Parathyroid adenoma (tissue), 2 donors: ENCODE measurements around the gene MACF1.

Experiments used
- H2AFZ ChIP-seq: fragments of 300-600 bp; sonication (generic); one replicate; pipeline ENCODE4 v1.7.0; 2017; ENCODE audit warnings: antibody characterized with exemption, mild to moderate bottlenecking
- H3K27ac ChIP-seq: fragments of 300-600 bp; sonication (generic); one replicate; pipeline ENCODE4 v1.7.0; 2017
- H3K27me3 ChIP-seq: fragments of 300-600 bp; sonication (generic); one replicate; pipeline ENCODE4 v1.7.0; 2017; ENCODE audit warnings: low read length; ENCODE audit not compliant: control insufficient read depth, insufficient read depth
- H3K36me3 ChIP-seq: fragments of 300-600 bp; sonication (generic); one replicate; pipeline ENCODE4 v1.7.0; 2017; ENCODE audit warnings: low read length; ENCODE audit not compliant: control insufficient read depth, insufficient read depth
- H3K4me1 ChIP-seq: fragments of 300-600 bp; sonication (generic); one replicate; pipeline ENCODE4 v1.7.0; 2017; ENCODE audit warnings: control low read depth
- H3K4me2 ChIP-seq: fragments of 300-600 bp; sonication (generic); one replicate; pipeline ENCODE4 v1.7.0; 2017; ENCODE audit warnings: low read length
- H3K4me3 ChIP-seq: fragments of 300-600 bp; sonication (generic); one replicate; pipeline ENCODE4 v1.7.0; 2017; ENCODE audit warnings: low read depth, low read length
- H3K79me2 ChIP-seq: fragments of 300-600 bp; sonication (generic); one replicate; pipeline ENCODE4 v1.7.0; 2017; ENCODE audit warnings: control low read depth
- H3K9ac ChIP-seq: fragments of 300-600 bp; sonication (generic); one replicate; pipeline ENCODE4 v1.7.0; 2017; ENCODE audit warnings: mild to moderate bottlenecking
- H3K9me3 ChIP-seq: fragments of 300-600 bp; sonication (generic); one replicate; pipeline ENCODE4 v1.7.0; 2017; ENCODE audit warnings: low read length; ENCODE audit not compliant: control insufficient read depth
- TF ChIP-seq, protein P1 (sequence below): fragments of 300-600 bp; sonication (generic); IDR thresholded peaks from one replicate; pipeline ENCODE4 v1.7.0; 2017; ENCODE audit warnings: antibody characterized with exemption, mild to moderate bottlenecking
- donor health status: primary hyperparathyroidism.

MACF1 gene

DNA sequence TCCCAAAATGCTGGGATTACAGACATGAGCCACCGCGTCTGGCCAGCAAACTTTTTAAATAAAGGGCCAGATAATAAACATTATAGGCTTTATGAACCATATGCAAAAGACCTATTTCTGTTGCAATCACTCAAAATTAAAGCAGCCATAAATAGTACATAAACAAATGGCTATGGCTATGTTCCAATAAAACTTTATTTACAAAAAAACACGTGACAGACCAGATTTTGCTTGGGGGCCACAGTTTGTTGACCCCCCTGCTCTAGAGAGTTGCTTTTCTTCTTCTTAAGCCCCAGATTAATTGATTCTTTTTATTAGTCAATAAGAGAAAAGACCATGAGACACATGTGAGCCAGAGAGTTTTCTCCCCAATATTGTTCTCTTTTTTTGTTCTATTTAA is 138.3 kb downstream of the MACF1 start:
- Histone ChIP-seq H3K4me2 (no peak overlapping the region), H3K9me3 (no peaks in the 10 kb centered on the region), H3K9ac (no peak overlapping the region), H3K4me1 (peaks cover 34% of the 10 kb centered on the region), H3K79me2 (no peaks in the 10 kb centered on the region), H2AFZ (no peak overlapping the region), H3K4me3 (no peak overlapping the region), H3K27me3 (no peaks in the 10 kb centered on the region), H3K27ac (peak overlapping the region; percentile 54), H3K36me3 (peaks cover 4% of the 10 kb centered on the region)
- TF ChIP-seq, protein P1, sequence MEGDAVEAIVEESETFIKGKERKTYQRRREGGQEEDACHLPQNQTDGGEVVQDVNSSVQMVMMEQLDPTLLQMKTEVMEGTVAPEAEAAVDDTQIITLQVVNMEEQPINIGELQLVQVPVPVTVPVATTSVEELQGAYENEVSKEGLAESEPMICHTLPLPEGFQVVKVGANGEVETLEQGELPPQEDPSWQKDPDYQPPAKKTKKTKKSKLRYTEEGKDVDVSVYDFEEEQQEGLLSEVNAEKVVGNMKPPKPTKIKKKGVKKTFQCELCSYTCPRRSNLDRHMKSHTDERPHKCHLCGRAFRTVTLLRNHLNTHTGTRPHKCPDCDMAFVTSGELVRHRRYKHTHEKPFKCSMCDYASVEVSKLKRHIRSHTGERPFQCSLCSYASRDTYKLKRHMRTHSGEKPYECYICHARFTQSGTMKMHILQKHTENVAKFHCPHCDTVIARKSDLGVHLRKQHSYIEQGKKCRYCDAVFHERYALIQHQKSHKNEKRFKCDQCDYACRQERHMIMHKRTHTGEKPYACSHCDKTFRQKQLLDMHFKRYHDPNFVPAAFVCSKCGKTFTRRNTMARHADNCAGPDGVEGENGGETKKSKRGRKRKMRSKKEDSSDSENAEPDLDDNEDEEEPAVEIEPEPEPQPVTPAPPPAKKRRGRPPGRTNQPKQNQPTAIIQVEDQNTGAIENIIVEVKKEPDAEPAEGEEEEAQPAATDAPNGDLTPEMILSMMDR, result no peak

DNA sequence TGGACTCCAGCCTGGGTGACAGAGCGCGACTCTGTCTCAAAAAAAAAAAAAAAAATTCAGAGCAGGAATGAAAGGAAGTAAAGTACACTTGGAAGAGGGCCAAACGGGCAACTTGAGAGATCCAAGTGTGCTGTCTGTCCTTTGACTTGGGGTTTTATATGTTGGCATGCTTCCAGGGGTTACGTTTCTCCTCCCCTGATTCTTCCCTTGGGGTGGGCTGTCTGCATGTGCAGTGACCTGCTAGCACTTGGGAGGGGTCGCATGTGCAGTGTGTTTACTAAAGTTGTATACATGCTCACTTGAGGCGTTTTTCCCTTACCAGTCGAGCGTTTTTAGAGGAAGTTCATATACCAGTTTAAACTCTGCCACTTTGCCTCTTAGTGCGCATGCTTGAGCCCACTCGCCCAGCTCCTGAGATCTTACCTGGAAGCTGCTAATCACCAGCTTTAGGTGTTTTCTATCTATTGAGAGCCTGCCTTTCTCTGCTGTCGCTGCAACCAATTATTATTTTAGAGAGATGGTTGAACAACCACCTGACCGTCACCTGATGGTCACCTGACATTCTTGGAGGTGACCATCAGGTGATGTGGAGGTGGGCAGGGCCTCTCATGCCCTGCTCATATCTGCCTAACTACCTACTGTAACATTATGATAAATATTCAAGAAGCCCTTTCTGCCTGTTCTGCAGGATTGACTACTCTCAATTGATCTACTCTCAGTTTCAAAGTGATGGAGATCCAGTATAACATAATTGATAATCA is 140.1 kb downstream of the MACF1 start:
- TF ChIP-seq, protein P1, result no peak
- Histone ChIP-seq H3K27ac (peak overlapping the region; percentile 84), H3K27me3 (no peaks in the 10 kb centered on the region), H3K9me3 (no peaks in the 10 kb centered on the region), H3K4me3 (no peak overlapping the region), H3K4me1 (peaks cover 30% of the 10 kb centered on the region), H3K36me3 (peaks cover 6% of the 10 kb centered on the region), H3K79me2 (no peaks in the 10 kb centered on the region), H3K9ac (no peak overlapping the region), H2AFZ (no peak overlapping the region), H3K4me2 (peak overlapping the region; percentile 0)

DNA sequence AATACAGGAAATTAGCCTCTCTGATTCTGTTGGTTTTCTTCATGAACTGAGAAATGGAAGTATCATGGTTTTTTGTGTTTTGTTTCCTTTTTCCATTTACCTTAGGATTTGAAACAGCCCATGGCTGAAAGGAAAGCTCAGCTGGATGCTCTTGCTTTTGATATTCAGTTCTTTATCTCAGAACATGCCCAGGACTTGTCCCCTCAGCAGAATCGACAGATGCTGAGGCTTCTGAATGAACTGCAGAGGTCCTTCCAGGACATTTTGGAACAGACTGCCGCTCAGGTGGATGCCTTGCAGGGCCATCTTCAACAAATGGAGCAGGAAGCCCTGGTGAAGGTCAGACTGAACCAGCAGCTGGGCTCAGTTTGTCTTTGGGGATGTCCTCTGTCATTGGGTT is 142.4 kb downstream of the MACF1 start:
- Histone ChIP-seq H3K9ac (no peak overlapping the region), H3K9me3 (no peaks in the 10 kb centered on the region), H3K79me2 (no peaks in the 10 kb centered on the region), H3K36me3 (peaks cover 6% of the 10 kb centered on the region), H3K4me1 (peaks cover 27% of the 10 kb centered on the region), H3K27ac (peak overlapping the region; percentile 84), H3K27me3 (no peaks in the 10 kb centered on the region), H3K4me2 (no peak overlapping the region), H2AFZ (no peak overlapping the region), H3K4me3 (peak overlapping the region; percentile 9)
- TF ChIP-seq, protein P1, result no peak

DNA sequence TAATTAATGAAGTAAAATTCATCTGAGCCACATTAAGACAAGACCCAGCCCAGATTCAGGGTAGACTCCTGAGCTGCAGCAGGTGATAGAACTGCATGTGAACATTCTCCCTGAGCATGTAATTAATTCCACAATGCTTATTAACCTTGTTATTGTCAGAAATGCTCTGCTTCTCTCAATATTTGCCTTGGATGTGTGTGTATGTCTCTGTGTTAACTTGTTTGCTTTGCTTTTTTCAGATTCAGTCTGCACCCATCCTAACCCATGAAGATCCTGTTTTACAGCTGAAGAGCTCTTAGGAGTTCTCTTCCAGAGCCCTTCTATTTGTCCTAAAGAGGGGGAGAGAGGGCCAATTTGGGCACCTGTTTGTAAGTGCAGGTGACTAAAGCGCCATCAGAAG is 143.8 kb downstream of the MACF1 start:
- Histone ChIP-seq H2AFZ (no peak overlapping the region), H3K27ac (peak overlapping the region; percentile 84), H3K27me3 (no peaks in the 10 kb centered on the region), H3K4me1 (peaks cover 28% of the 10 kb centered on the region), H3K4me3 (no peak overlapping the region), H3K9ac (no peak overlapping the region), H3K4me2 (no peak overlapping the region), H3K36me3 (peaks cover 6% of the 10 kb centered on the region), H3K9me3 (no peaks in the 10 kb centered on the region), H3K79me2 (no peaks in the 10 kb centered on the region)
- TF ChIP-seq, protein P1, result no peak

DNA sequence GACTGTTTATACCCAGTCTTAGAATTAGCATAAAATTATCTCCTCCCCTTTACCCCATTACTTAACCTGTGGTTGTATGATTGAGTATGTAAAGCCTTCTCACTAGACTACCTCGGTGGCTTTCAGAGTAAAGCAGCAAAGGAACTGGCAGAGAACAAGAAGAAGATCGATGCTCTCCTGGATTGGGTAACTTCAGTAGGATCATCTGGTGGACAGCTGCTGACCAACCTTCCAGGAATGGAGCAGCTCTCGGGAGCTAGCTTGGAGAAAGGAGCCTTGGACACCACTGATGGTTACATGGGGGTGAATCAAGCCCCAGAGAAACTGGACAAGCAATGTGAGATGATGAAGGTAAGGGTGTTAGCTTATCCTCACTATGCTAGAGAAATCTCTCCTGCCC is 148.4 kb downstream of the MACF1 start:
- Histone ChIP-seq H3K9me3 (no peaks in the 10 kb centered on the region), H3K9ac (no peak overlapping the region), H3K79me2 (no peaks in the 10 kb centered on the region), H3K4me3 (no peak overlapping the region), H3K4me1 (peaks cover 36% of the 10 kb centered on the region), H3K36me3 (peaks cover 7% of the 10 kb centered on the region), H2AFZ (no peak overlapping the region), H3K4me2 (no peak overlapping the region), H3K27me3 (no peaks in the 10 kb centered on the region), H3K27ac (peak overlapping the region; percentile 97)
- TF ChIP-seq, protein P1, result no peak
